OCI-LY3 (cell line): ENCODE results near the gene BICC1.

Experiments
- H2AFZ ChIP-seq: fragments of 200-600, 300-600 bp; shearing (Covaris generic); 2 replicates; pipeline ENCODE4 v1.6.0; 2014; ENCODE audit warnings: antibody characterized with exemption, low read depth, low read length
- H3K27ac ChIP-seq: fragments of 200-600, 300-600 bp; sonication (generic); 2 replicates; pipeline ENCODE4 v1.5.1; 2014; ENCODE audit warnings: mild to moderate bottlenecking, low read length, moderate library complexity, mixed read lengths
- H3K27me3 ChIP-seq: fragments of 200-600, 300-600 bp; sonication (generic); 2 replicates; pipeline ENCODE4 v1.6.1; 2014; ENCODE audit warnings: low read depth, low read length, mixed read lengths
- H3K36me3 ChIP-seq: fragments of 200-600, 300-600 bp; sonication (generic); replicated peaks from 2 replicates; pipeline ENCODE3; 2014; ENCODE audit warnings: low read depth, low read length, mixed read lengths
- H3K4me1 ChIP-seq: fragments of 300-600, 200-600 bp; sonication (generic); 2 replicates; pipeline ENCODE4 v1.6.1; 2014; ENCODE audit warnings: low read length, mixed read lengths
- H3K4me2 ChIP-seq: fragments of 200-600, 300-600 bp; sonication (generic); 2 replicates; pipeline ENCODE4 v1.6.1; 2014; ENCODE audit warnings: low read length, mixed read lengths
- H3K4me3 ChIP-seq: fragments of 300-600, 200-600 bp; sonication (generic); 2 replicates; pipeline ENCODE4 v1.5.1; 2014; ENCODE audit warnings: antibody characterized with exemption, mild to moderate bottlenecking, low read length, moderate library complexity
- H3K79me2 ChIP-seq: fragments of 300-600, 200-600 bp; shearing (Covaris generic); 2 replicates; pipeline ENCODE4 v1.6.1; 2014; ENCODE audit warnings: mild to moderate bottlenecking, low read length, mixed read lengths
- H3K9ac ChIP-seq: fragments of 300-600, 200-600 bp; shearing (Covaris generic); 2 replicates; pipeline ENCODE4 v1.6.0; 2014; ENCODE audit warnings: mild to moderate bottlenecking, low read length, moderate library complexity
- H3K9me3 ChIP-seq: fragments of 200-600, 300-600 bp; shearing (Covaris generic); 2 replicates; pipeline ENCODE4 v1.6.1; 2014; ENCODE audit warnings: low read length, mixed read lengths; ENCODE audit not compliant: insufficient read depth
- H4K20me1 ChIP-seq: fragments of 200-600, 300-600 bp; sonication (generic); 2 replicates; pipeline ENCODE4 v1.6.1; 2016; ENCODE audit warnings: low read length, mixed read lengths; ENCODE audit not compliant: insufficient read depth
- CTCF ChIP-seq: fragments of 200-600, 300-600 bp; sonication (generic); IDR thresholded peaks from 2 replicates; pipeline ENCODE4 v1.5.1; 2014; ENCODE audit warnings: antibody characterized with exemption, low read length, low read depth
- EZH2phosphoT487 ChIP-seq: fragments of 200-600 bp; shearing (Covaris generic); IDR thresholded peaks from 2 replicates; pipeline ENCODE4 v1.6.1; 2018; ENCODE audit warnings: antibody characterized with exemption, mixed run types, low read depth

Gene BICC1, protein sequence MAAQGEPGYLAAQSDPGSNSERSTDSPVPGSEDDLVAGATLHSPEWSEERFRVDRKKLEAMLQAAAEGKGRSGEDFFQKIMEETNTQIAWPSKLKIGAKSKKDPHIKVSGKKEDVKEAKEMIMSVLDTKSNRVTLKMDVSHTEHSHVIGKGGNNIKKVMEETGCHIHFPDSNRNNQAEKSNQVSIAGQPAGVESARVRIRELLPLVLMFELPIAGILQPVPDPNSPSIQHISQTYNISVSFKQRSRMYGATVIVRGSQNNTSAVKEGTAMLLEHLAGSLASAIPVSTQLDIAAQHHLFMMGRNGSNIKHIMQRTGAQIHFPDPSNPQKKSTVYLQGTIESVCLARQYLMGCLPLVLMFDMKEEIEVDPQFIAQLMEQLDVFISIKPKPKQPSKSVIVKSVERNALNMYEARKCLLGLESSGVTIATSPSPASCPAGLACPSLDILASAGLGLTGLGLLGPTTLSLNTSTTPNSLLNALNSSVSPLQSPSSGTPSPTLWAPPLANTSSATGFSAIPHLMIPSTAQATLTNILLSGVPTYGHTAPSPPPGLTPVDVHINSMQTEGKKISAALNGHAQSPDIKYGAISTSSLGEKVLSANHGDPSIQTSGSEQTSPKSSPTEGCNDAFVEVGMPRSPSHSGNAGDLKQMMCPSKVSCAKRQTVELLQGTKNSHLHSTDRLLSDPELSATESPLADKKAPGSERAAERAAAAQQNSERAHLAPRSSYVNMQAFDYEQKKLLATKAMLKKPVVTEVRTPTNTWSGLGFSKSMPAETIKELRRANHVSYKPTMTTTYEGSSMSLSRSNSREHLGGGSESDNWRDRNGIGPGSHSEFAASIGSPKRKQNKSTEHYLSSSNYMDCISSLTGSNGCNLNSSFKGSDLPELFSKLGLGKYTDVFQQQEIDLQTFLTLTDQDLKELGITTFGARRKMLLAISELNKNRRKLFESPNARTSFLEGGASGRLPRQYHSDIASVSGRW

DNA sequence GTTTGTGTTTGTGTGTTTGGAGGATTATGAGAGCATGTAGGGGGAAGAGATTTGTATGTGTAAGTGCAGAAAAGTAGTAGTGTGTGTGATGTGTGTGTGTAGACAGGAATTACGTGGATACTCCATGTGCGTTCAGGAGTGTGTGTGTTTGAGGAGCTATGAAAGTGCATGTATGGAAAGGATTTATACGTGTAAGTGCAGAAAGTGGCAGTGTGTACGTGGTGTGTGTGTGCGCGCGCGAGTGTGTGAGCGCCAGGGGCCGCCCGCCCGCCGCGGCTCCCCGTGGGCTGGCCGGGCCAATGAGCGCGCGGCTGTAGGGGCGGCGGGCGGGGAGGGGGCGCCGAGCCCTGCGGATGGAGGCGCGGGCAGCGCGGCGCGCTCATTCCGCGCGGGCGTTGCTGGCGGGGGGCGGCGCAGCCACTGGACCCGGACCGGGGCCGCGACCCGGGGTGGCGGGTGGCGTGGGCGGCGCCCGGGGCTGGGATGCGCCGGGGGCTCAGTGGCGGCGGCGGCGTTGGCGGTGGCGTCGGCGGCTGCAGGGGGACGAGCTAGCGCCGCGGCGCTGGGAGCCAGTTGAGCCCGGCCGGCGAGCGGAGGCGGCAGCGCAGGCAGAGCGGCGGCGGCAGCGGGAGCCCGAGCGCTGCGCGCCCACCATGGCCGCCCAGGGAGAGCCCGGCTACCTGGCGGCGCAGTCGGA is at the start of gene BICC1:
TSS of gene BICC1 (plus strand) at position 382 of the 697 bp plus-strand sequence. CDS start at position 654, 272 bp downstream.
- Histone ChIP-seq H3K9ac (no peak within 1 kb of the TSS), H4K20me1 (no peaks in the 10 kb centered on the region), H3K79me2 (no peaks in the 10 kb centered on the region), H3K9me3 (no peaks in the 10 kb centered on the region), H3K27me3 (no peaks in the 10 kb centered on the region), H3K27ac (no peak within 1 kb of the TSS), H3K36me3 (no peaks in the 10 kb centered on the region), H2AFZ (no peak within 1 kb of the TSS), H3K4me1 (no peaks in the 10 kb centered on the region), H3K4me2 (no peak within 1 kb of the TSS), H3K4me3 (no peak within 1 kb of the TSS)
- TF ChIP-seq CTCF (no peak), EZH2phosphoT487 (no peak)

- H2AFZ ChIP-seq = no peak overlapping the region
- no peaks in the 10 kb centered on the region for H3K27me3 ChIP-seq
- H3K9ac ChIP-seq = no peak overlapping the region
- no peak overlapping the region for H3K27ac ChIP-seq
- H3K79me2 ChIP-seq = no peaks in the 10 kb centered on the region
- H4K20me1 ChIP-seq = no peaks in the 10 kb centered on the region
- H3K4me1 ChIP-seq = no peaks in the 10 kb centered on the region
- no peak overlapping the region for H3K4me3 ChIP-seq
- TF ChIP-seq EZH2phosphoT487 (no peak), CTCF (no peak)
- no peaks in the 10 kb centered on the region for H3K36me3 ChIP-seq
- H3K4me2 ChIP-seq = no peak overlapping the region
- H3K9me3 ChIP-seq = no peaks in the 10 kb centered on the region
These were observed 47.7 kb upstream of the BICC1 start for GRCh38 chr10:58464956-58465355.

DNA sequence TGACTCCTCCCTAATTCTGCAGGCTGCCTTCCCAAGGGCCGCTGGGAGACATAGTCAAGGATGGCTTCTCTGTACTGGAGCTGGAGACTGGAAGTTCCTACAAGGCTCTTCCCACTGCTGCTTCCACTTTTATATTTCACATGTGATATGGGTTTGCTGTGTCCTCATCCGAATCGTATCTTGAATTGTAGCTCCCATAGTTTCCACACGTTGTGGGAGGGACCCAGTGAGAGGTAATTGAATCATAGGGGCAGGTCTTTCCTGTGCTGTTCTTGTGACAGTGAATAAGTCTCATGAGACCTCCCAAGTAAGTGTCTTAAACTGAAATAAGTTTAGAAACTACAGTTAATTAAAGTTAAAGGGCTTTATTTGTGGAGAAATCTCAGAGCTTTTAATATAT is 47.0 kb upstream of the BICC1 start:
- H3K36me3 ChIP-seq = no peaks in the 10 kb centered on the region
- no peak overlapping the region for H3K27ac ChIP-seq
- H3K4me2 ChIP-seq = no peak overlapping the region
- TF ChIP-seq CTCF = no peak
- no peak for TF ChIP-seq EZH2phosphoT487
- H4K20me1 ChIP-seq = no peaks in the 10 kb centered on the region
- H3K27me3 ChIP-seq = no peaks in the 10 kb centered on the region; the same call in 1 of the 2 replicates
- H3K9ac ChIP-seq = no peak overlapping the region
- H3K4me3 ChIP-seq = no peak overlapping the region
- H3K79me2 ChIP-seq = no peaks in the 10 kb centered on the region
- H2AFZ ChIP-seq = no peak overlapping the region
- no peaks in the 10 kb centered on the region for H3K4me1 ChIP-seq
- no peaks in the 10 kb centered on the region for H3K9me3 ChIP-seq
